HCT116 (cell line): ENCODE measurements around the gene RPL10. TPM values are rescaled to one million over a fixed set of nuclear protein-coding genes. Genes with fewer than 3 reads are reported as not detected.

Experiments used
- ATAC-seq: fragments of 200-7000 bp; cut with Tn5 transposase; 2 replicates; pipeline ENCODE4 v1.9.1; 2020; ENCODE audit warnings: mild to moderate bottlenecking, moderate library complexity
- BruUV-seq: library from RNA; stranded (reverse); fragments of 400-500 nt; replicated peaks from 2 replicates; lab custom pipeline; 2021; lab: Mats Ljungman, UMichigan
- CTCF ChIA-PET: fragments of 300-600 bp; sonication (Branson Sonifier 250); formaldehyde crosslinking; loops from one replicate; lab custom pipeline; 2021; ENCODE audit warnings: antibody characterized with exemption; lab: Charles Lee
- POLR2A ChIA-PET: fragments of 300-600, 350-600 bp; sonication (Branson Sonifier 250); formaldehyde crosslinking; loops from one replicate; lab custom pipeline; 2021; ENCODE audit warnings: antibody characterized with exemption; lab: Charles Lee
- RAD21 ChIA-PET, 2 experiments: fragments of 300-600 bp; sonication (Branson Sonifier 250); formaldehyde crosslinking; loops; one replicate each; lab custom pipeline; 2023; ENCODE audit warnings: low total read pairs in 2 of 2; ENCODE audit not compliant: uncharacterized antibody in 2 of 2, unreplicated experiment in 2 of 2, low non-redundant PET in 1 of 2; lab: Charles Lee
- DNase-seq: peaks from one replicate; pipeline ENCODE4 v3.0.0-alpha.2; 2010; ENCODE audit warnings: low read depth, low spot score
- H2AFZ ChIP-seq: fragments of 200-600 bp; shearing (Covaris generic), sonication (generic); 2 replicates; pipeline ENCODE4 v1.6.1; 2017; ENCODE audit warnings: low read depth, mixed run types, mixed read lengths, antibody characterized with exemption, low read length; ENCODE audit not compliant: poor library complexity, severe bottlenecking
- H3K27ac ChIP-seq: 2 replicates; pipeline ENCODE4 v1.5.1; 2012; ENCODE audit warnings: low read depth, low read length
- H3K27me3 ChIP-seq: fragments of 200-600 bp; sonication (generic); 2 replicates; pipeline ENCODE4 v1.6.1; 2016; ENCODE audit warnings: mixed run types, low read length, mixed read lengths; ENCODE audit not compliant: insufficient read depth
- H3K36me3 ChIP-seq, 2 experiments: fragments of 200-500 bp in 1 of 2; fragments of 200-600 bp in 1 of 2; sonication (Bioruptor generic) in 1 of 2; sonication (generic) in 1 of 2; 2 replicates each; pipeline versions ENCODE4 v1.5.1 to v1.6.1; 2014 to 2016; ENCODE audit warnings: low read length in 2 of 2, inconsistent platforms in 1 of 2, mixed read lengths in 1 of 2, mixed run types in 1 of 2; ENCODE audit not compliant: insufficient read depth in 2 of 2, control insufficient read depth in 1 of 2
- H3K4me1 ChIP-seq, 2 experiments: fragments of 200-600 bp in 1 of 2; sonication (generic) in 1 of 2; 2 replicates each; pipeline versions ENCODE4 v1.5.1 to v1.6.1; 2012 to 2017; ENCODE audit warnings: low read length in 2 of 2, inconsistent platforms in 1 of 2, mild to moderate bottlenecking in 1 of 2, mixed read lengths in 1 of 2, mixed run types in 1 of 2, moderate library complexity in 1 of 2; ENCODE audit not compliant: insufficient read depth in 2 of 2, control insufficient read depth in 1 of 2
- H3K4me2 ChIP-seq: fragments of 200-600 bp; sonication (generic); 2 replicates; pipeline ENCODE4 v1.6.1; 2017; ENCODE audit warnings: mixed run types, low read length, mixed read lengths
- H3K4me3 ChIP-seq, 2 experiments: fragments of 200-600 bp in 1 of 2; sonication (generic) in 1 of 2; replicated peaks in 1 of 2; 2 replicates each; pipeline ENCODE4 v1.5.1; 2011 to 2016; ENCODE audit warnings: low read length in 2 of 2, control low read depth in 1 of 2, low read depth in 1 of 2, mild to moderate bottlenecking in 1 of 2, mixed read lengths in 1 of 2, mixed run types in 1 of 2
- H3K79me2 ChIP-seq: fragments of 200-600 bp; sonication (generic); 2 replicates; pipeline ENCODE4 v1.6.1; 2017; ENCODE audit warnings: mild to moderate bottlenecking, mixed run types, low read length, moderate library complexity, mixed read lengths; ENCODE audit not compliant: insufficient read depth
- H3K9ac ChIP-seq: fragments of 200-600 bp; sonication (generic); 2 replicates; pipeline ENCODE4 v1.6.1; 2016; ENCODE audit warnings: low read length, mixed read lengths
- H3K9me2 ChIP-seq: fragments of 200-600 bp; sonication (generic), shearing (Covaris generic); 2 replicates; pipeline ENCODE4 v1.6.1; 2017; ENCODE audit warnings: mixed run types, mild to moderate bottlenecking, moderate library complexity; ENCODE audit not compliant: insufficient read depth
- H3K9me3 ChIP-seq, 2 experiments: fragments of 200-500 bp in 1 of 2; fragments of 200-600 bp in 1 of 2; sonication (Bioruptor generic) in 1 of 2; sonication (generic) in 1 of 2; 2 replicates each; pipeline ENCODE4 v1.6.1; 2014 to 2017; ENCODE audit warnings: low read length in 2 of 2, mixed read lengths in 2 of 2, inconsistent platforms in 1 of 2, low read depth in 1 of 2, mild to moderate bottlenecking in 1 of 2, mixed run types in 1 of 2, moderate library complexity in 1 of 2; ENCODE audit not compliant: control insufficient read depth in 1 of 2, insufficient read depth in 1 of 2
- H4K20me1 ChIP-seq: fragments of 200-600 bp; sonication (generic), shearing (Covaris generic); 2 replicates; pipeline ENCODE4 v1.6.1; 2017; ENCODE audit warnings: mixed run types, mild to moderate bottlenecking, moderate library complexity; ENCODE audit not compliant: insufficient read depth
- ELF1 ChIP-seq: IDR thresholded peaks from 2 replicates; pipeline ENCODE4 v1.6.1; 2012; ENCODE audit warnings: low read depth, borderline replicate concordance
- POLR2AphosphoS5 ChIP-seq: IDR thresholded peaks from 2 replicates; pipeline ENCODE4 v1.6.1; 2011; ENCODE audit warnings: mild to moderate bottlenecking, low read depth, low read length, moderate library complexity
- ZBTB33 ChIP-seq: IDR thresholded peaks from 2 replicates; pipeline ENCODE4 v1.6.1; 2011; ENCODE audit warnings: mild to moderate bottlenecking, low read length, moderate library complexity; ENCODE audit not compliant: insufficient replicate concordance; ENCODE audit errors: extremely low read depth
- intact Hi-C: fragments of 100-400 bp; cut with micrococcal nuclease; formaldehyde crosslinking; loops from 2 replicates; pipeline ENCODE4 v1.10.0; 2022
- total RNA-seq: library from RNA; stranded (reverse); gene quantifications from one replicate; pipeline ENCODE4 v1.2.1, GENCODE V29; 2021; ENCODE audit not compliant: unreplicated experiment

Gene RPL10
- total RNA-seq, 1 experiment from 2014 or later: 3,069 TPM

GRCh38 chrX:154378799-154379568 lies 19.2 kb upstream of the RPL10 start, which contains the start of gene EMD:
Gene EMD (plus strand): TSS chrX:154379295. CDS start chrX:154379485, 190 bp downstream.
- intact Hi-C loops: no loop called here
- peak within 1 kb of the TSS; percentile 98 for H3K27ac ChIP-seq

More at GRCh38 chrX:154378799-154379568, 19.2 kb upstream of the RPL10 start, which contains the start of gene EMD:
- peak; percentile 80 for ATAC-seq
- no TSS peak for BruUV-seq
- Histone ChIP-seq H3K79me2 (peaks cover 25% of the 10 kb centered on the region), H3K4me1 (peaks cover 12 to 43% of the 10 kb centered on the region in 2 experiments), H3K4me3 (peak within 1 kb of the TSS; percentile 80 to 84), H2AFZ (no peak within 1 kb of the TSS), H3K4me2 (peak within 1 kb of the TSS; percentile 88), H3K9me2 (no peaks in the 10 kb centered on the region), H3K9me3 (no peaks in the 10 kb centered on the region), H3K36me3 (peaks cover 0 to 4% of the 10 kb centered on the region in 2 experiments; a peak in 2 of 4 replicates), H3K9ac (peak within 1 kb of the TSS; percentile 98), H4K20me1 (no peaks in the 10 kb centered on the region), H3K27me3 (no peaks in the 10 kb centered on the region)
- TF ChIP-seq ELF1: no peak
- peak; percentile 44; the same call in 1 of the 2 replicates for TF ChIP-seq POLR2AphosphoS5
- peak; percentile 90 for TF ChIP-seq ZBTB33
- ChIA-PET RAD21 (interaction anchor here in 1 of 2 experiments (0.7 kb wide), 1 partner anchor 375 kb away, joined by 8 read pairs; no protein-coding TSS in a partner anchor), CTCF (no interaction called here), POLR2A (interaction anchor here (1.0 to 1.3 kb wide), 2 partner anchors 8 to 10 kb away, joined by 7 to 9 read pairs; no protein-coding TSS in a partner anchor)
- DNase-seq: peak; percentile 91
